GM21360 (cell line): ENCODE data around the gene TP53AIP1.
"Not testable (repeated sequence)": the region's sequence is repeated elsewhere in the genome, so short reads cannot be mapped to it uniquely, and the experiment has no call there.

Experiments
- ATAC-seq: cut with Tn5 transposase; IDR thresholded peaks from one replicate; pipeline ENCODE4 v1.9.1; 2021; ENCODE audit warnings: mild to moderate bottlenecking, moderate library complexity; ENCODE audit not compliant: unreplicated experiment

The TP53AIP1 gene

DNA sequence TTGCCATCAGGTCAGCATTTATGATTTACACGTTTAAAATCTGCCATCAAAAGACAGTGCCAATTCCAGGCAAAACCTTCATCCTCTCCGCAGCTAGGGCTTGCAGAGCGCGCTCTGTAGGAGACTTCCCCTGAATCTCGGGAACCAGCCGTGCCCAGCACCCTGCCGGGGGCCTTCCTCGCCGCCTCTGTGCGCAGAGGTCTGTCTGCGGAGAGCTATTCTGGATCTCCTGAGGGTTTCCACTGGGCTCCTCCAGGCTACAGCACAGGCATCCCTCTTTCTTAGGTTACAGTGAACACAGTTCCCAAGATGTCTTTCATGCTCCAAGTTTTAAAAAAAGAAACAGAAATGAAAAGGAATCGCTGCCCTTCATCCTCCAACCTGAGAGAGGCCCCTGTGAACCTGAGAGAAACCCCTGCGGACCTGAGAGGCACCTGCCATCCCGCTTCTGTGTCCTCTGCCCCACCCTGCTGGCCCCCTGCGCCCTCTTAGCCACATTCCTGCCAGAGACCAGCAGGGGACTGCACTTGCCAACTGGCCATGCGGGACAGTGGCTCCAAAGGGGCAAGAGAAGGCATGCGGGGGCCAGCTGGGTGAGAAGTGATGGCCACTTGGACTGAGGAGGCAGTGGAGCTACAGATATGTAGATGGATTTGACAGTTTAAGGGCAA lies 16.1 kb downstream of the TP53AIP1 start:
- no peak for ATAC-seq

DNA sequence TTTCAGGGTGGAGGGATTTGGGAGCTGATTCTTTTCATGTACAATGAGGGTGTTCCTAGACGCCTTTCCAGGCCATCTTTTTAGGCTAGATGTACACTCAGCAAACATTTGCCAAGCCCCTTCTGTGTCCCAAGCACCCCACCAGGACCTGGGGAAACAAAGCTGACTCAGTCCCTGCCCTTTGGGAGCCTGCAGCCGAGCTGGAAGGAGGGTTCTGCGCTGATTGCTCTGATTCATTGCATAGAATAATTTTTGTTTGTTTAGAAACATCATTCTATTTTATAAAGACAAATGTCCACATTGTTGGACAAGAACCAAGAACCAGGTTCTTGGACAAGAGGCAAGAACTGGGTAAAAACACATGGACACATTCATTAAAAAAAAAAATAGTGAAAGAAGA lies 16.7 kb downstream of the TP53AIP1 start:
- ATAC-seq = no peak

DNA sequence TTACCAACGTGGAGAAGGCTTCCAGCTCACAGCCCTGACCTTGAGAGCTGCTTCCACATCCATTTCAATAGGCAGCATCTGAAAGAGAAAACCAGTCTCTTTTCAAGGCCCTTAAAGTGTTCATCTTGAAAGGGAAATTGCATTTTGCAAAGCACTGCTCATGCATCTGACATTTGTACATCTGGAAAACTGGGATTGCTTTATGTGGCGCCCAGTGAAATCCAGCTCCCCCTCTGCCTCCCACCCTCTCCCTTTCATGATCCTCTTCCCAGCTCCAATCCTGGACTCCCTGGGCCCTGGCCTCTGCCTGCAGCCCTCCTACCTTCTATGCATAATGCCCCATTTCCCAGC lies 17.4 kb downstream of the TP53AIP1 start:
- no peak for ATAC-seq

- ATAC-seq = no peak
Observed at GRCh38 chr11:128924510-128925249, 18.0 kb downstream of the TP53AIP1 start.

GRCh38 chr11:128924104-128924503 lies 18.6 kb downstream of the TP53AIP1 start:
- no peak for ATAC-seq

- no peak for ATAC-seq
Observed at GRCh38 chr11:128921793-128922192, 20.9 kb downstream of the TP53AIP1 start.

- ATAC-seq = no peak
Observed at GRCh38 chr11:128920666-128921065, 22.0 kb downstream of the TP53AIP1 start.

GRCh38 chr11:128919635-128920034 lies 23.0 kb downstream of the TP53AIP1 start:
- not testable (repeated sequence) for ATAC-seq

DNA sequence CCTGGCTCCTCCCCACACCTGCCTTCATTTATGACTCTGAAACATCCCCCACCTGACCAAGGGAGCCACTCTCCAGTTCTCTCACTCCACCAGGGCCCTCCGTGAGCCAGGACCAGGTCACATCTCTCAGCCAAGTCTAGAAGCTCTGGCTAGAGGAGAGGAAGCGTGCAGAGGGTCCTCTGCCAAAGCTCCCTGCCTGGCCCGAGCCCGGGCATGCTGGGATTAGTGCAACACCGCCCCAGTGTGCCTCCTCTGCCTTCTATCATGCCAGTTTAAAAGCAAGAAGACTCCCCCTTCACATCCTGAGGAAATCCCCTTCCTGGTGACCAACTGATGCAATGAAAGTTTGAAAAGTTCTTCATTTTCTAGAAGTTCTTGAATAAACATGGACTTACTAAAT lies 23.5 kb downstream of the TP53AIP1 start:
- ATAC-seq = no peak

DNA sequence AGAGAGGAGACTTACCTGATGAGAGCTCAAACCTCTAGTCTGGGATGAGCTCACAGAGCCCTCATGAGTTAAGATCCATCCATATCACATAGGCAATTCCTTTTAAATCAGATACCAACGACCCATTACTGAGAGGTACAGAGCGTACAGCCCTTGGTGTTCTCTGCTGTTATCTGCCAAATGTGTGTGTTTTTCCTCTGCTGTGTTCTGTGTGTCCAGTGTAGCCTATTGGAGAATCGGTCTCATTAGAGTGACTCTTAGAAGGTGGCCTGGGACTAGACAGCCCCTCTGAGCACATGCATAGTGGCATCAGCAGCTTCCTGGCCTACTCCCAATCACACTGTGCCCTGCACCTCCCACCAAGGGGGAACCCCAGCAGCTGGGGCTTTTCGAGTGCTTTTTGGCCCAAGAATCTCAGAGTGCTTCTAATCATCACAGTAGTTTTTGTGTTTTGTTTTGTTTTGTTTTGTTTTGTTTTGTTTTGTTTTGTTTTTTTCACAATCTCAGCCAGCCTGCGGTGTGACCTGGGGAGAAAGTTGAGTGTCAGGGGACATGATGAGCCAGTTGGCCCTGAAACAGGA lies 25.4 kb downstream of the TP53AIP1 start:
- no peak for ATAC-seq

- no peak for ATAC-seq
Observed at GRCh38 chr11:128916681-128917080, 26.0 kb downstream of the TP53AIP1 start.

DNA sequence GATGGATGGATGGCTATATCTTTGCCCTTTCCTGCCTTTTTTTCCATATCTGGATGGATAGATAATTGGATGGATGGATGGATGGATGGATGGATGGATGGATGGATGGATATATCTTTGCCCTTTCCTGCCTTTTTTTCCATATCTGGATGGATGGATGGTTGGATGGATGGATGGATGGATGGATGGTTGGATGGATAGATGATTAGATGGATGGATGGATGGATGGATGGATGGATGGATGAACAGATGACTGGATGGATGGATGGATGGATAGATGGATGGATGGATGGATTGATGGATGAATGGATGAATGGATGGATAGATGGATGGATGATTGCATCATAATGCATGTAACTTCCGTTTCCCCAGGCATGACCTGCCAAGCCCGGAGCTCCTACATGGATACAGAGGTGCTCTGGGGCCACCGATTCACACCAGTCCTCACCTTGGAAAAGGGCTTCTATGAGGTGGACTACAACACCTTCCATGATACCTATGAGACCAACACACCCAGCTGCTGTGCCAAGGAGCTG lies 26.6 kb downstream of the TP53AIP1 start:
- ATAC-seq = no peak

DNA sequence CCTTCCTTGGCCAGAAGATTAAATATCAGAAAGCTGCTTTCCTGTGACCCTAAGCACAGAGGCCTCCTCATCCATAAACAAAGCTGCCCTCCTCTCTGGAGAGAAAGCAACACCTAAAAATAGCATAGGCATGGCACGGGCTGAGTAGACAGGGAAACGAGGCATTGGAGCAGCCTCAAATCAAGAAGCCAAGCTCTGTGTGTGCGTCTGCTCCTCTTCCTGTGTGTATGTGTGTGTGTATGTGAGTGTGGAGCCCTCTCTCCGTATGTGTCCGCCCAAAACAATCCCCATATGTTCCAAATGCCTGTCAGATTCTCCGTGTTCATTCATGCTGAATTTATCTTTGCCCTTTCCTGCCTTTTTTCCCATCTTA lies 27.5 kb downstream of the TP53AIP1 start:
- ATAC-seq = no peak

- no peak for ATAC-seq
Observed at GRCh38 chr11:128914216-128915148, 28.2 kb downstream of the TP53AIP1 start.

DNA sequence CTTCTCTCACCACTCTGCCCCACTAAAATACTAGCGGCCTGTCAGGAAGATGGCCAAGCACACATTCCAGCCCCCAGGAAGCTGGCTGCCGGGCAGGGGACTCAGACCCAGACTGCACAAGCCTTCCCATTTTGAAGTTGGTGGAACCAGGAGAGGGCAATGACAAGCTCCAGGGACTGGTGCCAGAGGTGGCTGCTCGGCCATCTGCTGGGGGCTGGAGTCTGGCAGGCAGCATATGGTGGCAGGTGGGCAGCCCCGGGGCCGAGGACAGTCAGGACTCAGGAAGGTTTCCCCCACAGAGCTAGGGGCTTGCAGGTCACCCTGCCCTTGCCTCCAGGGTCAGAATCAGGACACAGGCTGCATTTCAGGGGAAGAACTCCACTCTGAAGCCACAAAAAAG lies 28.9 kb downstream of the TP53AIP1 start:
- ATAC-seq = no peak

GRCh38 chr11:128911701-128912100 lies 31.0 kb downstream of the TP53AIP1 start:
- ATAC-seq = no peak

DNA sequence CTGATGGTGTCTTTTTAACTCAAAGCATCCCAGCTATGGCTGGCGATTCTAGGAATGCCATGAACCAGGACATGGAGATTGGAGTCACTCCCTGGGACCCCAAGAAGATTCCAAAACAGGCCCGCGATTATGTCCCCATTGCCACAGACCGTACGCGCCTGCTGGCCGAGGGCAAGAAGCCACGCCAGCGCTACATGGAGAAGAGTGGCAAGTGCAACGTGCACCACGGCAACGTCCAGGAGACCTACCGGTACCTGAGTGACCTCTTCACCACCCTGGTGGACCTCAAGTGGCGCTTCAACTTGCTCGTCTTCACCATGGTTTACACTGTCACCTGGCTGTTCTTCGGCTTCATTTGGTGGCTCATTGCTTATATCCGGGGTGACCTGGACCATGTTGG lies 31.4 kb downstream of the TP53AIP1 start:
- ATAC-seq = no peak

DNA sequence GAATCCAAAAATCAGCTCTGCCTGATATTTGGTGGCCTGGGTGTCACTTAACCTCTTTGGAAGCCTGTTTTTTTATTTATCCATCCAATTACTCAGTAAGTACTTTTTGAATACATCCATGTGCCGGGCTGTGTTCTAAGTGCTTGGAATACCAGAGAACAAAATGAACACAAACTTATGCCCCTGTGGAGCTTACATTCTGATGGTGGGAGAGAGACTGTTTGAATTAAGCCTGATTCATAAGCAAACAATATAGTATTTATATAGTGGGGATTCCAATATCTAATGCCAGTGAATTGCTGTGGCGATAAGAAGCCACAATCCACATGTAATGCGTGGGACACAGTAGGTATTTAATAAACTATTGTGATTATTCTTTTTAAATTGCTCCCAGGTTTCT lies 32.1 kb downstream of the TP53AIP1 start:
- ATAC-seq = no peak

DNA sequence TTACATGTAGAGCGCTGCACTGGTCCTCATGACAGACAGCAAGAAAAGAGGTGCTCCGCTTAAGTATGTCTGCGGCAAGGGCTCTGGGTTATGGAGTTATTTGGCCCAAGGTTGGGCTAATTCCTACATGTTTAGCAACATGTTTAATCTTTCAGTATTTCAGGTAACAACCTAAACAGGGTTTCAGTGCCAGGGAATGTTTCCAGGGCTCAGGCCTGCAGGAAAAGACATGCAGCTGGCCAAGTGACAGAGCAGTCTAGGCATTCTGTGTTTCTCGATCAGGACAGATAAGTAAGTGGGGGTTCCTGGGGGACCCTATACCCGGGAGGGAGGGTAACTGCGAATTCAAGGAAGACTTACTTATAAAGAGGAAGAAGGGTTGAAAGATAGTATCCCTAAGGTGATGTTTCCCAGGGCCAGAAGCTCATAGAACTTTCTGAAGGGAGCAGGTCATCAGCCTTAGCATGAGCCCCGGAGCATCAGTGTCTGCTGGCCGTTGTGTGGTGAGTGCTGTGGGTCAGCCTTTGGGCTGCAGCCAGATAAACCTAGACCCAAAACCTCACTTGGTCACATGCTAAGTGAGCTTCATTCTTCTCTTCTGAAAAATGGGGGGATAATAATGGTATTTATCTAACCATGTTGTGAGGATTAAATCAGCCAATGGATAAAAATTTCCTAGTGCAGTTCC lies 33.1 kb downstream of the TP53AIP1 start:
- ATAC-seq = no peak
